ENCODE measurements around the gene ERP29.

GRCh38 chr12:112023759-112024396 lies 10.7 kb downstream of the ERP29 start:
- TF ChIP-seq CTCF (conservative IDR thresholded peaks at IDR 0.05; ENCODE audit: low read length) (no peak), EZH2phosphoT487 (IDR thresholded peaks at IDR 0.05; ENCODE audit: borderline replicate concordance) (no peak)
